ENCODE data around the gene ZNF366. TPM values are rescaled to one million over a fixed set of nuclear protein-coding genes. Genes with fewer than 3 reads are reported as not detected.

The ZNF366 gene
- total RNA-seq, 1 donor from 2014 or later: not detected

DNA sequence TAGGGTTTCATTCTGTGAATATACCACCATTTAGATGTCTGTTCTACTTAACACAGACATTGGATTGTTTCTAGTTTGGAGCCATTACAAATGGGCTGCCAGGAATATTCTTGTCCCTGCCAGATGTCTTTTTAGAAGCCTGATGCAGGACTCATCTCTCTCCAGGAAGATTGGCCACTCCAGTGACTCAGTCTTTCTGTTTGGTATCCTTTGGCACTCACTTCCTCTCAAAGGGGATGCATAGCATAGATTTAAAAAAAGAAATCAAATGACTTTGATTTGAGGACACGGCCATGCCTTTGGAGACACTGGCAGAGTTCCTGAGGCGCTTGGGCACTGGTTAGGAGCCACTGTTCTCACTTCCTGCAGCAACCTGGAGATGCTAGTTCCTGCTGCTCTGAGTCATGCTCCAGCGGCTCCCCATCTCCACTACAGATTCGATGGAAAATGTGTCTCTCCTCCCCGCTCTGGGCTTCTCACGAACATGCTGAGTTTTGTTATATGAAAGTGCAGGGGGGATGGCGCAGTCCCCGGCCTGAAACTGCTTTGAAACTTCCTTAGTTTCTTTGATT is 3.5 kb upstream of the ZNF366 start:
- Mint-ChIP-seq H3K4me1 (ENCODE audit: low read depth, unreplicated experiment) (peaks cover 31% of the 10 kb centered on the region), H3K4me3 (ENCODE audit: unreplicated experiment) (peak overlapping the region; percentile 50), H3K36me3 (ENCODE audit: low read depth, unreplicated experiment) (no peaks in the 10 kb centered on the region), H3K9me3 (ENCODE audit: unreplicated experiment) (no peaks in the 10 kb centered on the region), H3K27ac (ENCODE audit: unreplicated experiment) (peak overlapping the region; percentile 61), H3K27me3 (ENCODE audit: low read depth, unreplicated experiment) (no peaks in the 10 kb centered on the region)
- Histone ChIP-seq H3K27ac (ENCODE audit: low read depth, low read length) (peak overlapping the region; percentile 81), H3K79me2 (ENCODE audit: insufficient read depth, low read length) (no peaks in the 10 kb centered on the region), H3K4me1 (ENCODE audit: insufficient read depth, low read length) (peaks cover 30% of the 10 kb centered on the region), H3K36me3 (ENCODE audit: insufficient read depth, low read length) (no peaks in the 10 kb centered on the region), H3K4me2 (ENCODE audit: low read length) (peak overlapping the region; percentile 63), H3K9me3 (ENCODE audit: insufficient read depth, low read depth, low read length) (no peaks in the 10 kb centered on the region), H2AFZ (ENCODE audit: low read depth, low read length) (no peak overlapping the region), H4K20me1 (ENCODE audit: insufficient read depth, low read length) (no peaks in the 10 kb centered on the region), H3K27me3 (ENCODE audit: insufficient read depth, low read length) (no peaks in the 10 kb centered on the region), H3K4me3 (ENCODE audit: insufficient read depth, low read depth, low read length) (no peak overlapping the region), H3K9ac (ENCODE audit: low read length) (peak overlapping the region; percentile 41)
- TF ChIP-seq EZH2 (IDR thresholded peaks at IDR 0.05; ENCODE audit: insufficient read depth, low read length): no peak
- TF ChIP-seq, protein P1, sequence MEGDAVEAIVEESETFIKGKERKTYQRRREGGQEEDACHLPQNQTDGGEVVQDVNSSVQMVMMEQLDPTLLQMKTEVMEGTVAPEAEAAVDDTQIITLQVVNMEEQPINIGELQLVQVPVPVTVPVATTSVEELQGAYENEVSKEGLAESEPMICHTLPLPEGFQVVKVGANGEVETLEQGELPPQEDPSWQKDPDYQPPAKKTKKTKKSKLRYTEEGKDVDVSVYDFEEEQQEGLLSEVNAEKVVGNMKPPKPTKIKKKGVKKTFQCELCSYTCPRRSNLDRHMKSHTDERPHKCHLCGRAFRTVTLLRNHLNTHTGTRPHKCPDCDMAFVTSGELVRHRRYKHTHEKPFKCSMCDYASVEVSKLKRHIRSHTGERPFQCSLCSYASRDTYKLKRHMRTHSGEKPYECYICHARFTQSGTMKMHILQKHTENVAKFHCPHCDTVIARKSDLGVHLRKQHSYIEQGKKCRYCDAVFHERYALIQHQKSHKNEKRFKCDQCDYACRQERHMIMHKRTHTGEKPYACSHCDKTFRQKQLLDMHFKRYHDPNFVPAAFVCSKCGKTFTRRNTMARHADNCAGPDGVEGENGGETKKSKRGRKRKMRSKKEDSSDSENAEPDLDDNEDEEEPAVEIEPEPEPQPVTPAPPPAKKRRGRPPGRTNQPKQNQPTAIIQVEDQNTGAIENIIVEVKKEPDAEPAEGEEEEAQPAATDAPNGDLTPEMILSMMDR (IDR thresholded peaks at IDR 0.05; ENCODE audit: insufficient read depth, low read depth, low read length): no peak
- peak; percentile 85 for FAIRE-seq
- DNase-seq (ENCODE audit: low read depth): peak; percentile 88

DNA sequence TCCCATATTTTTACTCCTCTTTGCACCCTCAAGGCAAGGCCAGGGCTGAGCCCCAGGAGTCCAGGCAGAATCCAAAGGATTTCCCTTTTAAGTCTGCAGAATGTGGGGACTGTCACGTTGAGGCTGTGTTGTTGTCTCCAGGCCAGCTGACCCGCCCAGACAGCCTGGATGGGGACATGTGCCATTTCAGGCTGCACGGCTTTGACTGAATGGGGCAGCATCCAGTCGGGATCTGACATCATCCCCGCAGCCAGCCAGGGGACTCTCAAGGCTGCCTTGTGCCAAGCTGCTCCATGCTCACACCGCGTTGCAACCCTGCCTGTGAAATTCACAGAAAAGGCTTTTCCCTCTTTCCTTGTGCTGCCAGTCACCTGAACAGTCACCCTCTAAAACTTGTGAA is 2.2 kb upstream of the ZNF366 start:
- H3K27me3 Mint-ChIP-seq (ENCODE audit: low read depth, unreplicated experiment): no peaks in the 10 kb centered on the region
- H3K9ac ChIP-seq (ENCODE audit: low read length): no peak overlapping the region
- TF ChIP-seq EZH2 (IDR thresholded peaks at IDR 0.05; ENCODE audit: insufficient read depth, low read length): no peak
- TF ChIP-seq, protein P1 (IDR thresholded peaks at IDR 0.05; ENCODE audit: insufficient read depth, low read depth, low read length): no peak
- no peak overlapping the region for H2AFZ ChIP-seq (ENCODE audit: low read depth, low read length)
- no peak overlapping the region for H3K4me3 Mint-ChIP-seq (ENCODE audit: unreplicated experiment)
- H4K20me1 ChIP-seq (ENCODE audit: insufficient read depth, low read length): no peaks in the 10 kb centered on the region
- no peaks in the 10 kb centered on the region for H3K36me3 Mint-ChIP-seq (ENCODE audit: low read depth, unreplicated experiment)
- no peaks in the 10 kb centered on the region for H3K9me3 ChIP-seq (ENCODE audit: insufficient read depth, low read depth, low read length)
- no peak overlapping the region for H3K27ac Mint-ChIP-seq (ENCODE audit: unreplicated experiment)
- H3K4me3 ChIP-seq (ENCODE audit: insufficient read depth, low read depth, low read length): no peak overlapping the region
- H3K9me3 Mint-ChIP-seq (ENCODE audit: unreplicated experiment): no peaks in the 10 kb centered on the region
- no peaks in the 10 kb centered on the region for H3K36me3 ChIP-seq (ENCODE audit: insufficient read depth, low read length)
- no peaks in the 10 kb centered on the region for H3K27me3 ChIP-seq (ENCODE audit: insufficient read depth, low read length)
- no peak overlapping the region for H3K27ac ChIP-seq (ENCODE audit: low read depth, low read length)
- no peaks in the 10 kb centered on the region for H3K79me2 ChIP-seq (ENCODE audit: insufficient read depth, low read length)
- H3K4me2 ChIP-seq (ENCODE audit: low read length): no peak overlapping the region
- peaks cover 30% of the 10 kb centered on the region for H3K4me1 ChIP-seq (ENCODE audit: insufficient read depth, low read length)
- FAIRE-seq (no peak), DNase-seq (ENCODE audit: low read depth) (no peak)
- H3K4me1 Mint-ChIP-seq (ENCODE audit: low read depth, unreplicated experiment): peaks cover 35% of the 10 kb centered on the region

Measured in astrocyte (in vitro differentiated cells and primary cell).